Upper lobe of left lung (tissue), 6 donors: ENCODE results near the gene PPP3CA. TPM values are rescaled to one million over a fixed set of nuclear protein-coding genes. Genes with fewer than 3 reads are reported as not detected.

Experiments used
- ATAC-seq, 2 donors: fragments of 200-7000 bp; cut with Tn5 transposase; one replicate each; pipeline ENCODE4 v1.9.1; 2022; ENCODE audit warnings: mild to moderate bottlenecking in 2 of 2, moderate library complexity in 2 of 2; ENCODE audit not compliant: low FRiP score in 2 of 2
- DNase-seq, 2 donors: peaks; one replicate each; pipeline ENCODE4 v3.0.0-alpha.2; 2019 to 2020
- H3K27ac ChIP-seq, 4 donors: fragments of 200-600 bp; sonication (generic); one replicate each; pipeline ENCODE4 v1.5.1; 2016 to 2019
- H3K27me3 ChIP-seq, 4 donors: fragments of 200-600 bp; sonication (generic); one replicate each; pipeline ENCODE4 v1.5.1; 2017 to 2019
- H3K36me3 ChIP-seq, 4 donors: fragments of 200-600 bp; sonication (generic); one replicate each; pipeline ENCODE4 v1.5.1; 2016 to 2019
- H3K4me1 ChIP-seq, 4 donors: fragments of 200-600 bp; sonication (generic); one replicate each; pipeline ENCODE4 v1.5.1; 2018 to 2019
- H3K4me3 ChIP-seq, 4 donors: fragments of 200-600 bp; sonication (generic); one replicate each; pipeline ENCODE4 v1.5.1; 2017 to 2019; ENCODE audit warnings: mild to moderate bottlenecking in 2 of 4, moderate library complexity in 1 of 4
- H3K9me3 ChIP-seq, 4 donors: fragments of 200-600 bp; sonication (generic); one replicate each; pipeline ENCODE4 v1.5.1; 2018 to 2019
- CTCF ChIP-seq, 6 experiments: fragments of 450-650 bp in 4 of 6; fragments of 200-600 bp in 2 of 6; sonication (generic) in 2 of 6; IDR thresholded peaks; one replicate each; pipeline ENCODE4 v1.5.1; 2016 to 2019; ENCODE audit warnings: antibody characterized with exemption in 6 of 6
- EP300 ChIP-seq, 4 donors: sonication (generic); formaldehyde crosslinking; IDR thresholded peaks; one replicate each; pipeline ENCODE4 v1.5.1; 2017; ENCODE audit warnings: antibody characterized with exemption in 4 of 4, control low read depth in 2 of 4
- POLR2A ChIP-seq, 4 donors: fragments of 450-650 bp; IDR thresholded peaks; one replicate each; pipeline ENCODE4 v1.5.1; 2016 to 2017; ENCODE audit warnings: antibody characterized with exemption in 4 of 4, mild to moderate bottlenecking in 2 of 4
- POLR2AphosphoS5 ChIP-seq, 2 donors: sonication (generic); formaldehyde crosslinking; IDR thresholded peaks; one replicate each; pipeline ENCODE4 v1.5.1; 2017; ENCODE audit warnings: antibody characterized with exemption in 2 of 2
- WGBS, 2 donors: methylation state at CpG; one replicate each; pipeline ENCODE4 v1.1.5; 2017 to 2018; 5-methylcytosine and 5-hydroxymethylcytosine counted together
- total RNA-seq, 6 donors: library from RNA; depleted of rRNA in 4 of 6; stranded (reverse); fragments of >200 nt in 4 of 6; gene quantifications; one replicate each; pipeline versions ENCODE4 v1.1.0 to v1.2.1, GENCODE V29; 2016 to 2021
- donor health status: DM: no; HTN: no; CAD: no; lungs with moderate emphysema.
- donor health status: DM: no; HTN: yes; CAD: no; lungs with severe emphysema.

The PPP3CA gene
- total RNA-seq, 6 donors from 2014 or later = 28.3 to 62.0 (median 50.0) TPM

GRCh38 chr4:101290654-101291053 is 56.7 kb downstream of the PPP3CA start:
- H3K9me3 ChIP-seq = no peaks in the 10 kb centered on the region
- 92 to 95% methylated on average over 3 of the region's 3 CpGs for WGBS, 2 donors
- H3K4me3 ChIP-seq = no peak overlapping the region
- H3K27me3 ChIP-seq = no peaks in the 10 kb centered on the region
- peaks cover 32 to 41% (median 36%) of the 10 kb centered on the region in 4 donors for H3K4me1 ChIP-seq
- no peak overlapping the region for H3K27ac ChIP-seq
- ATAC-seq = no peak
- H3K36me3 ChIP-seq = no peaks in the 10 kb centered on the region
- no peak for TF ChIP-seq CTCF (IDR thresholded peaks at IDR 0.05)
- no peak for TF ChIP-seq POLR2AphosphoS5 (IDR thresholded peaks at IDR 0.05)
- no peak for TF ChIP-seq EP300 (IDR thresholded peaks at IDR 0.05)
- no peak for TF ChIP-seq POLR2A (IDR thresholded peaks at IDR 0.05)
- no peak for DNase-seq

DNA sequence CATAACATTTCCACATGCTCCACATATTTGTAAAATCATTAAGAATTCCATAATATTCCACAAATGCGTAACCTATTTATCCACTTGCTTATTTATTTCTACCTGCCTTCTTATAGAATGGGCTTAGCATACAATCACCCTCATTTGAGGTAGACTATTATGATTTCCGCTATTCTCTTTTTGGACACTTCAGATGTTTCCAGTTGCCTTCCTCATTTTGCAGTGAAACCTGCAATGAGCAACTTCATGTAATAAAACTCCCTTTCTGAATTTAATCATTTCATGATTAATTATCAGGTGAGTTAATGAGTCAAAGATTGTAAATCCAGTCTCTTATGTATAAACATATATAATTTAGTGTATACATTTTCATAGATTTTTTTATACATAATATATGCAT is 58.0 kb downstream of the PPP3CA start:
- no peak for DNase-seq
- H3K9me3 ChIP-seq = no peaks in the 10 kb centered on the region
- WGBS, 2 donors = 90 to 96% methylated on average over 2 of the region's 2 CpGs
- no peak overlapping the region for H3K4me3 ChIP-seq
- H3K27ac ChIP-seq = no peak overlapping the region
- ATAC-seq = no peak
- H3K36me3 ChIP-seq = no peaks in the 10 kb centered on the region
- peaks cover 39 to 47% (median 42%) of the 10 kb centered on the region in 4 donors for H3K4me1 ChIP-seq
- H3K27me3 ChIP-seq = no peaks in the 10 kb centered on the region
- TF ChIP-seq POLR2A (IDR thresholded peaks at IDR 0.05) (no peak), CTCF (IDR thresholded peaks at IDR 0.05) (no peak), POLR2AphosphoS5 (IDR thresholded peaks at IDR 0.05) (no peak), EP300 (IDR thresholded peaks at IDR 0.05) (no peak)

DNA sequence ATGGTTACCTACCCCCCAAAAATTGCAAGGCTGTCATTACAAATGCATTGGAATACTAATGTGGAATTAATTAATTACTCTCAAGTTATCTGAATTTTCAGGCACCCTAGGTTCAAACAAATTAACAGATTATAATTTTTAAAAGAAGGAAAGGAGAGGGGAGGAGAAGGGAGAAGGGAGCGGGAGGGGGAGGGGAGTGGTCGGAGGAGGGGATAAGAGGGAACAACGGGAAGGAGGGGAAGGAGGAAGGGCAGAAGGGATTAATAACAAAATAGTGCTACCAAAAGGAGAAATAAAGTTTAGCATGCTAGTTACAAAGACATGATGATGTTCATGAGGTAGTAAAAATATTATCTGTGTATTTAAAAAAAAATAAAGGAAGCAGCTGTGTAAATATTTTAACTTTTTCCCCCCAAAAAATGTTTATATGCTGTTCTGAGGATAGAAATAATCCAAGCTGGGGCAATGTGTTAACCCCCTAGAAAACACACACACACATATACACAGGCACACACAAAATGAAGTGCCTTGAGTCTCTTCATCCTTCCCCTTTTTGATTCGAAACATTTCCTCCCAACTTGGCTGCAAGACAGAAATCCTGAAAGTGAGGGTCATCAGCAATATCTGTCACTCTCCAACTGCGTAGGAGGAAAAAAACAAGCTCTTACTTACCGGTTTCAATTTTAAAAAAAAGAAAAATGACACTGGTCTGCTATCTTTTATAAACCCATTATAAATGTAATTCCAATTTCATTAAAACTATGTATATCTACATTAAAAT is 58.8 kb downstream of the PPP3CA start:
- ATAC-seq (peak in 1 of 2 donors; percentile 60), DNase-seq (no peak)
- Histone ChIP-seq H3K4me3 (no peak overlapping the region), H3K27ac (no peak overlapping the region), H3K9me3 (no peaks in the 10 kb centered on the region), H3K36me3 (no peaks in the 10 kb centered on the region), H3K27me3 (no peaks in the 10 kb centered on the region), H3K4me1 (peaks cover 45 to 55% (median 47%) of the 10 kb centered on the region in 4 donors)
- 32 to 33% methylated on average over 6 of the region's 6 CpGs for WGBS, 2 donors
- TF ChIP-seq CTCF (IDR thresholded peaks at IDR 0.05) (no peak), POLR2AphosphoS5 (IDR thresholded peaks at IDR 0.05) (no peak), EP300 (IDR thresholded peaks at IDR 0.05) (no peak), POLR2A (IDR thresholded peaks at IDR 0.05) (no peak)

GRCh38 chr4:101287324-101287723 is 60.0 kb downstream of the PPP3CA start:
- peaks cover 52 to 67% (median 55%) of the 10 kb centered on the region in 4 donors for H3K4me1 ChIP-seq
- ATAC-seq = no peak

More at GRCh38 chr4:101287324-101287723, 60.0 kb downstream of the PPP3CA start:
- TF ChIP-seq CTCF (IDR thresholded peaks at IDR 0.05) (no peak), POLR2AphosphoS5 (IDR thresholded peaks at IDR 0.05) (no peak), EP300 (IDR thresholded peaks at IDR 0.05) (no peak), POLR2A (IDR thresholded peaks at IDR 0.05) (no peak)
- H3K27me3 ChIP-seq = no peaks in the 10 kb centered on the region
- no peak for DNase-seq
- H3K4me3 ChIP-seq = no peak overlapping the region
- 47 to 62% methylated on average over 2 of the region's 2 CpGs for WGBS, 2 donors
- no peaks in the 10 kb centered on the region for H3K9me3 ChIP-seq
- no peak overlapping the region for H3K27ac ChIP-seq
- no peaks in the 10 kb centered on the region for H3K36me3 ChIP-seq
